IPS-15b (cell line): Measurements from ENCODE around the gene ALDH1A3.

ENCODE experiments used
- H3K27me3 ChIP-seq: one replicate; pipeline ENCODE4 v1.6.1; 2013; ENCODE audit warnings: low read length; ENCODE audit not compliant: control insufficient read depth, insufficient read depth
- H3K36me3 ChIP-seq: one replicate; pipeline ENCODE4 v1.6.1; 2013; ENCODE audit warnings: low read length; ENCODE audit not compliant: control insufficient read depth, insufficient read depth
- H3K4me1 ChIP-seq: one replicate; pipeline ENCODE4 v1.6.1; 2013; ENCODE audit warnings: mild to moderate bottlenecking, low read length; ENCODE audit not compliant: control insufficient read depth, insufficient read depth
- H3K4me3 ChIP-seq: one replicate; pipeline ENCODE4 v1.5.1; 2013; ENCODE audit warnings: low read depth, low read length
- H3K9ac ChIP-seq: one replicate; pipeline ENCODE4 v1.6.1; 2013; ENCODE audit warnings: low read depth, mild to moderate bottlenecking, low read length
- H3K9me3 ChIP-seq: one replicate; pipeline ENCODE4 v1.6.1; 2013; ENCODE audit warnings: mild to moderate bottlenecking, low read length; ENCODE audit not compliant: control insufficient read depth, insufficient read depth

The ALDH1A3 gene

DNA sequence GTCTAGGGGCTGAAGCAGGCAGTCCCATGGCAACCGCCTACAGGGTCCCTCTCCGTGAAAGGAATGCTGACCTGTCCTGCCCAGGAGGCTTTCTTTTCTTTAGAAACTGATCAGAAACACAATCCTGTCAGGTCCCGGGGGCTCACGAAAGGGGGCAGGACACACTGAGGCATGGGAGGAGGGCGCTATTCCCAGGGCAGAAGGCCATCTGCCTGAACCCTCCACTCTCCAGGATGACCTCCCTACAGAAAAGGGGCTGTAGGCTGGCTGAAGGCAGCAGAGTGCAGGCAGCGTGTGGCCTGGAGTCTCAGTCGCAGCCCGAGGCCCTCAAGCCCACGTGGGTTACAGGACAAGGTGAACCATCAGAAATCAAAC is 21.2 kb downstream of the ALDH1A3 start:
- H3K36me3 ChIP-seq = no peaks in the 10 kb centered on the region
- H3K9ac ChIP-seq = no peak overlapping the region
- no peaks in the 10 kb centered on the region for H3K9me3 ChIP-seq
- no peaks in the 10 kb centered on the region for H3K27me3 ChIP-seq
- H3K4me1 ChIP-seq = no peaks in the 10 kb centered on the region
- H3K4me3 ChIP-seq = no peak overlapping the region

- no peaks in the 10 kb centered on the region for H3K27me3 ChIP-seq
- no peaks in the 10 kb centered on the region for H3K36me3 ChIP-seq
- H3K4me1 ChIP-seq = no peaks in the 10 kb centered on the region
- H3K9ac ChIP-seq = no peak overlapping the region
- H3K9me3 ChIP-seq = no peaks in the 10 kb centered on the region
- H3K4me3 ChIP-seq = no peak overlapping the region
These were observed 21.7 kb downstream of the ALDH1A3 start for GRCh38 chr15:100901296-100901695.

DNA sequence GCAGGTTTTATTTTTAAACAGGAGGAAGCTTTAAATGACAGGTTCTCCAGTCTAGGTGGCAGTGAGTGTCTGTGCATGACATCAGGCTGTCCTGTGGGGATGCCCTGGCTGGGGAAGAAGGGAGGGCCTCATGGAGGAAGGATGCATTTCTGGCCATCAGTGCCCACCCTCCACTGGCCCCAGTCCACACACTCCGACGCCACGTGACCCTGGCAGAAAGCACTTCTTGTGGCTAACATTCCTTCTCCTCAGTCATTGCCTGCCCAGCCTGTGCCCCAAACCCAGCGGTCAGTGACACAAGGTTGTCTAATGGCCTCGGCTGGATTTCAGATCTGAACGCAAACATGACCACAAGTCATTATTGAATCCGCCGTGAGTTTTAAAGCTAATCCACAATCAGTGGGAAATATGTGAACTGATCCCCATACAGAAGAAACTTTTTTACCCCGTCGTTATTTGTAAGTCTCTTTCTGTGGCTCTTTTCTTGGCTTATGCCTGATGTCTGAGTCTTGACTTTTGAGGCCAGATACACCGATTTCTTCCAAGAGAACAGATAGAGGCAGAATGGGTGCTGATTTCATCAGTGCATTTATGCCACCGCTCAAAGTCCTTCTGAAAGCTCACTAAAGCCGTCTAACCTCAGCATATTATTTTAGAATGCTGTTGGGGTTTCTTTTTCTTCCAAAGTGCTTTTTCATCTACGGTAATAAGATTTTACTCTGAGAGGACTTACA is 22.2 kb downstream of the ALDH1A3 start:
- H3K9me3 ChIP-seq = no peaks in the 10 kb centered on the region
- H3K36me3 ChIP-seq = no peaks in the 10 kb centered on the region
- no peaks in the 10 kb centered on the region for H3K27me3 ChIP-seq
- no peak overlapping the region for H3K4me3 ChIP-seq
- no peaks in the 10 kb centered on the region for H3K4me1 ChIP-seq
- H3K9ac ChIP-seq = no peak overlapping the region

DNA sequence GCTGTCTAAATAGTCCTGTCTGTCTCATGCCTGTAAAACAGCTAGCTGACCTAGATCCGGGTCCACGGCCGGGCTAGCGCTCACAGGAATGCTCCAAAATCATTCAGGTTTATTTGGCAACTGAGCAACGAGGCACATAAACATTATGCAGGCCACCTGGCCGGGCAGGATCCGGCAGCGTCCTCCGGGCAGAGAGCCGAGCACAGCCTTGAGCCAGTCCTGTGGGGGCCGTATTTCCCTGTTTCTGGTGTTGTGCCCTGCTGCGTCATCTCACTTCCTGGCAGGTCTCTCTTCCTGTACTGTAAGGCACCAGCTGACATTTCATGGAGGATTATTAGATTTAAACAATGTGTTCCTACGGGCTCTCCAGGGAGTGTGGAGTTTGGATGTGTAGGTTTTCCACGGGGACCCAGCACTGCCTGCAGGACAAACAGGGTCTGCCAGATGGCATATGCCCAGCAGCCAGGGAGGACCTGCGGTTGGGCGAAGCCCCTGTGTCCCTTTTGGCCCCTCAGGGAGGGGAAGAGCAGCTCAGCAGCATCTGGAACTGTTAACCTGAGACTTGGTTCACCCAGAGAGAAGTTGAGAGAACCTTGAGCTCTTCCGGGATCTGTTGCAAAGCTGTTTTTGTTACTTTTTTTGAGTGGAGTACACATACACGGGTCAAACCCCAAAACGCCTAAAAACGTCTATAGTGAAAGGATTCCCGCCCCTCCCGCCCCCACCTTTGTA is 23.0 kb downstream of the ALDH1A3 start:
- H3K36me3 ChIP-seq = no peaks in the 10 kb centered on the region
- H3K4me3 ChIP-seq = no peak overlapping the region
- no peak overlapping the region for H3K9ac ChIP-seq

GRCh38 chr15:100903168-100903554 is 23.5 kb downstream of the ALDH1A3 start:
- H3K36me3 ChIP-seq = no peaks in the 10 kb centered on the region
- H3K9me3 ChIP-seq = no peaks in the 10 kb centered on the region
- H3K4me3 ChIP-seq = no peak overlapping the region
- H3K27me3 ChIP-seq = no peaks in the 10 kb centered on the region
- no peak overlapping the region for H3K9ac ChIP-seq
- H3K4me1 ChIP-seq = no peaks in the 10 kb centered on the region

More for the DNA sequence above, 23.0 kb downstream of the ALDH1A3 start:
- H3K4me1 ChIP-seq = no peaks in the 10 kb centered on the region
- no peaks in the 10 kb centered on the region for H3K9me3 ChIP-seq
- no peaks in the 10 kb centered on the region for H3K27me3 ChIP-seq

- no peak overlapping the region for H3K9ac ChIP-seq
These were observed 26.2 kb downstream of the ALDH1A3 start for GRCh38 chr15:100905850-100906249.

DNA sequence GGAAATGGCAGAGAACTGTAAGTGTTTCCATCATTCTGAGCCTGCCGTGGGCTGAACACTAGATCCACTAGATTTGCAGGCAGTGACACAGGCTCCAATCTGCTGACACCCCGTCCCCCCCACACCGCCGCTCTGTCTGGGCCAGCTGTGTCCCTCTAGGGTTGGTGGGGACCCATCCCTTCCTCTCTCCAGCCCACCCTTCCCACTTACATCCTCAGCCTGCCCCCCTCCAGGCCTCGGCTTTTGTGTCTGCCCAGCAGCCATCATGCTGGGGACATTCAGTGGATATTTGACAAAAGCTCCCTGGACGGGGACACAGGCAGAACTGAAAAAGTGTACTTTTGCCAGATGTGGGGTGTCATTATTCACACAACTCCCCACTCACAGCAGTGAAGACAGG is 28.8 kb downstream of the ALDH1A3 start:
- Histone ChIP-seq H3K36me3 (peaks cover 4% of the 10 kb centered on the region), H3K9me3 (no peaks in the 10 kb centered on the region)

More at GRCh38 chr15:100905850-100906249, 26.2 kb downstream of the ALDH1A3 start:
- H3K27me3 ChIP-seq = no peaks in the 10 kb centered on the region
- peaks cover 4% of the 10 kb centered on the region for H3K36me3 ChIP-seq
- H3K9me3 ChIP-seq = no peaks in the 10 kb centered on the region
- H3K4me3 ChIP-seq = no peak overlapping the region
- peaks cover 2% of the 10 kb centered on the region for H3K4me1 ChIP-seq

DNA sequence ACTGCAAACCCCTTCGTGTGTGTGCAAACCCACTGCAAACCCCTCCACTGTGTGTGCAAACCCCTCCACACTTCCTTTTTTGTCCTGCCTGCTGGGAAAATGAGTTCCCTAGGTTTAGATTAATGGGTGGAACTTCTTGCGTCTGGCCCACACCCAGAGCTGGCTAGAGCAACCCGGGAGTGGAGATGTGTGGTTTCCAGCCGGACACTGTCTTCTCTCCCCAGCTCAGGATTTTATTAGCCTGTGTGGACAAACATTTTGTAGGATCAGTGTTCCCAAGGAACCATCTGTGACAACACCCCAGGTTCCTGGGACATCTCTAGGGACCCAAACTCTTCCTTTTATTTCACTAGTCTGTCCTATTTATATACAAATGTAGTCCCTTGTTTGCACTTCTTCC is 29.9 kb downstream of the ALDH1A3 start:
- Histone ChIP-seq H3K27me3 (no peaks in the 10 kb centered on the region), H3K9ac (no peak overlapping the region), H3K9me3 (no peaks in the 10 kb centered on the region), H3K36me3 (peaks cover 4% of the 10 kb centered on the region), H3K4me3 (no peak overlapping the region), H3K4me1 (peaks cover 2% of the 10 kb centered on the region)

More for the DNA sequence above, 28.8 kb downstream of the ALDH1A3 start:
- Histone ChIP-seq H3K4me3 (no peak overlapping the region), H3K4me1 (peaks cover 2% of the 10 kb centered on the region), H3K27me3 (no peaks in the 10 kb centered on the region), H3K9ac (no peak overlapping the region)

- H3K9ac ChIP-seq = no peak overlapping the region
- no peaks in the 10 kb centered on the region for H3K9me3 ChIP-seq
- H3K27me3 ChIP-seq = no peaks in the 10 kb centered on the region
- H3K36me3 ChIP-seq = peaks cover 4% of the 10 kb centered on the region
- H3K4me1 ChIP-seq = peaks cover 2% of the 10 kb centered on the region
- no peak overlapping the region for H3K4me3 ChIP-seq
These were observed 30.6 kb downstream of the ALDH1A3 start for GRCh38 chr15:100909989-100910955.

DNA sequence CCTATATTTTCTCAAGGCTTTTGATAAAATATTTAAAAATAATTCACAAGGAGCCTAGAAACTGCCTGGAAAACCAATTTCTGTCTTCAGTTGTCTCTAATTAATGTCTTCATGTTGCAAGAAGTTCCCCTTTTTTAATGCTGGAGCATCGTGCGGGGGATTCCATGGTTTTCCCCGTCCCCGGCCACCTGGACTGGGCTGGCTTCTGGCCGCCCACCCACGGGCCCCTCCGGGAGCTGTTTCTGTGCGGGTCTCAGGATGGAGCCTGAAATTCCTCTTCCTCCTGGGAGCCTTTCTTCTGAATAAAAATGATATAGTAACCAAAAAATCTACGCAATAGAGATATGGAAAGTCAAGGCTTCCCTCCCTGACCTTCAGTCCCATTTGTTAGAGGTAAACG is 31.5 kb downstream of the ALDH1A3 start:
- Histone ChIP-seq H3K27me3 (no peaks in the 10 kb centered on the region), H3K9me3 (no peaks in the 10 kb centered on the region), H3K9ac (no peak overlapping the region), H3K4me1 (peaks cover 2% of the 10 kb centered on the region), H3K36me3 (peaks cover 4% of the 10 kb centered on the region), H3K4me3 (no peak overlapping the region)

GRCh38 chr15:100913961-100914360 is 34.3 kb downstream of the ALDH1A3 start:
- Histone ChIP-seq H3K4me3 (no peak overlapping the region), H3K27me3 (peaks cover 21% of the 10 kb centered on the region), H3K9me3 (no peaks in the 10 kb centered on the region), H3K4me1 (no peaks in the 10 kb centered on the region), H3K36me3 (peaks cover 4% of the 10 kb centered on the region), H3K9ac (no peak overlapping the region)
